GM12878 (cell line): ENCODE data around the gene ESR2. TPM values are rescaled to one million over a fixed set of nuclear protein-coding genes. Genes with fewer than 3 reads are reported as not detected.

Experiments used
- ATAC-seq: fragments of 200-7000 bp; cut with Tn5 transposase; 3 replicates; pipeline ENCODE4 v1.9.1; 2020; ENCODE audit warnings: mild to moderate bottlenecking, moderate library complexity
- BruUV-seq: library from RNA; stranded (reverse); fragments of 400-500 nt; replicated peaks from 2 replicates; lab custom pipeline; 2021; lab: Mats Ljungman, UMichigan
- CTCF ChIA-PET: fragments of 300-600 bp; sonication (Branson Sonifier 250); formaldehyde crosslinking; extraction: SDS; loops from one replicate; lab custom pipeline; 2021; ENCODE audit warnings: inconsistent platforms; lab: Yijun Ruan, JAX
- POLR2A ChIA-PET: fragments of 350-600 bp; formaldehyde crosslinking; extraction: SDS; loops from one replicate; lab custom pipeline; 2021; ENCODE audit warnings: inconsistent platforms; lab: Charles Lee
- RAD21 ChIA-PET: fragments of 300-600 bp; sonication (Branson Sonifier 250); formaldehyde crosslinking; loops from one replicate; lab custom pipeline; 2023; ENCODE audit warnings: antibody characterized with exemption; ENCODE audit not compliant: unreplicated experiment; lab: Charles Lee
- SMC1A ChIA-PET: fragments of 300-600 bp; sonication (Branson Sonifier 250); formaldehyde crosslinking; loops from one replicate; lab custom pipeline; 2023; ENCODE audit not compliant: unreplicated experiment, uncharacterized antibody; lab: Charles Lee
- DNase-seq: peaks from one replicate; pipeline ENCODE4 v3.0.0-alpha.2; 2011; ENCODE audit warnings: low read depth, low spot score
- FAIRE-seq: peaks from 3 replicates; lab custom pipeline; 2011; peaks lifted over from hg19 to GRCh38; lab: Jason Lieb, UNC
- H2AFZ ChIP-seq: 2 replicates; pipeline ENCODE4 v1.6.0; 2011; ENCODE audit warnings: low read depth, low read length, control low read depth; ENCODE audit not compliant: control insufficient read depth
- H3K27ac ChIP-seq: 2 replicates; pipeline ENCODE4 v1.5.1; 2011; ENCODE audit warnings: control low read depth; ENCODE audit not compliant: control insufficient read depth, insufficient read depth
- H3K27me3 ChIP-seq, 2 experiments: replicated peaks in 1 of 2; 2 replicates each; pipeline versions ENCODE4 v1.6.0 to v1.6.1; 2011; ENCODE audit warnings: low read length in 1 of 2; ENCODE audit not compliant: control insufficient read depth in 2 of 2, insufficient read depth in 2 of 2
- H3K36me3 ChIP-seq, 2 experiments: 2 replicates each; pipeline ENCODE4 v1.5.1; 2011; ENCODE audit warnings: low read length in 1 of 2; ENCODE audit not compliant: control insufficient read depth in 2 of 2, insufficient read depth in 2 of 2
- H3K4me1 ChIP-seq: 2 replicates; pipeline ENCODE4 v1.6.1; 2011; ENCODE audit warnings: mild to moderate bottlenecking, low read length, moderate library complexity, mixed read lengths; ENCODE audit not compliant: control insufficient read depth, insufficient read depth
- H3K4me2 ChIP-seq: 2 replicates; pipeline ENCODE4 v1.6.0; 2011; ENCODE audit warnings: control low read depth; ENCODE audit not compliant: control insufficient read depth, insufficient read depth
- H3K4me3 ChIP-seq: fragments of 200-600 bp; sonication (generic); 2 replicates; pipeline ENCODE4 v1.5.1; 2016
- H3K79me2 ChIP-seq: 2 replicates; pipeline ENCODE4 v1.6.0; 2011; ENCODE audit warnings: low read length; ENCODE audit not compliant: control insufficient read depth, insufficient read depth
- H3K9ac ChIP-seq: 2 replicates; pipeline ENCODE4 v1.8.0; 2011; ENCODE audit warnings: low read length, control low read depth, mixed read lengths; ENCODE audit not compliant: control insufficient read depth, insufficient read depth
- H3K9me3 ChIP-seq: replicated peaks from 3 replicates; pipeline ENCODE4 v1.5.1; 2011; ENCODE audit warnings: mild to moderate bottlenecking, low read length; ENCODE audit not compliant: control insufficient read depth, insufficient read depth
- H4K20me1 ChIP-seq: 2 replicates; pipeline ENCODE4 v1.6.0; 2011; ENCODE audit not compliant: control insufficient read depth, insufficient read depth
- ETV6 ChIP-seq, 2 experiments: fragments of 450-650 bp in 1 of 2; IDR thresholded peaks in 1 of 2; conservative IDR thresholded peaks in 1 of 2; 2 replicates each; pipeline ENCODE4 v1.6.1; 2014; ENCODE audit warnings: antibody characterized with exemption in 1 of 2, borderline replicate concordance in 1 of 2, low read depth in 1 of 2, mild to moderate bottlenecking in 1 of 2, moderate library complexity in 1 of 2
- FOXM1 ChIP-seq: IDR thresholded peaks from 2 replicates; pipeline ENCODE4 v1.6.1; 2012; ENCODE audit warnings: low read depth, mild to moderate bottlenecking, inconsistent platforms, low read length, moderate library complexity
- HDAC2 ChIP-seq: fragments of 200-600 bp; sonication (generic); IDR thresholded peaks from 2 replicates; pipeline ENCODE4 v1.6.1; 2017
- JUND ChIP-seq: IDR thresholded peaks from 2 replicates; pipeline ENCODE4 v1.6.1; 2012; ENCODE audit warnings: low read depth, mild to moderate bottlenecking, low read length, improper control_type of control experiment, moderate library complexity
- MXI1 ChIP-seq: fragments of 150-350 bp; IDR thresholded peaks from 2 replicates; pipeline ENCODE4 v1.6.1; 2011; ENCODE audit warnings: low read depth, mild to moderate bottlenecking, inconsistent platforms, low read length, improper control_type of control experiment
- PAX5 ChIP-seq: IDR thresholded peaks from 2 replicates; pipeline ENCODE4 v1.6.1; 2011; ENCODE audit warnings: low read depth, low read length, borderline replicate concordance
- SIX5 ChIP-seq: IDR thresholded peaks from 2 replicates; pipeline ENCODE4 v1.6.1; 2011; ENCODE audit warnings: mild to moderate bottlenecking, low read depth, low read length, moderate library complexity; ENCODE audit not compliant: severe bottlenecking
- STAT1 ChIP-seq: fragments of 450-650 bp; conservative IDR thresholded peaks from 2 replicates; pipeline ENCODE4 v1.6.1; 2014; ENCODE audit warnings: antibody characterized with exemption, mild to moderate bottlenecking
- TCF7 ChIP-seq: IDR thresholded peaks from 2 replicates; pipeline ENCODE4 v1.6.1; 2014; ENCODE audit warnings: antibody characterized with exemption, borderline replicate concordance
- ZBTB11 ChIP-seq: fragments of 450-650 bp; formaldehyde crosslinking; IDR thresholded peaks from 2 replicates; pipeline ENCODE4 v1.5.0; 2022; ENCODE audit warnings: mild to moderate bottlenecking, missing genetic modification characterization
- ZZZ3 ChIP-seq: IDR thresholded peaks from 2 replicates; pipeline ENCODE4 v1.6.1; 2011; ENCODE audit warnings: low read depth; ENCODE audit not compliant: control insufficient read depth, insufficient read length
- WGBS: methylation state at CpG from one replicate; pipeline ENCODE4 v1.1.6; 2016; ENCODE audit warnings: low lambda C conversion rate; ENCODE audit not compliant: insufficient replicate concordance, insufficient coverage; ENCODE audit errors: missing lambda C conversion rate; 5-methylcytosine and 5-hydroxymethylcytosine counted together
- in situ Hi-C: fragments of 300-500 bp; cut with MboI; formaldehyde crosslinking; loops from 9 replicates; pipeline ENCODE4 v1.14.3; 2018; ENCODE audit warnings: mixed read lengths
- intact Hi-C: fragments of 100-400 bp; cut with micrococcal nuclease; formaldehyde crosslinking; loops from one replicate; pipeline ENCODE4 v1.14.2; 2022; ENCODE audit not compliant: unreplicated experiment
- polyA plus RNA-seq, 11 experiments: library from polyadenylated mRNA; depleted of rRNA in 4 of 11; unstranded in 6 of 11; stranded (reverse) in 5 of 11; fragments of >200 nt; fragmentation: Nextera tagmentation in 4 of 11; fragmentation: Illumina TruSeq in 1 of 11; extraction: Ambion mirVana in 4 of 11; extraction: Trizol in 1 of 11; gene quantifications; 1 replicate in 1 of 11; 2 replicates in 10 of 11; pipeline versions ENCODE4 v1.2.1 to v1.2.3, GENCODE V29; 2011 to 2016; ENCODE audit warnings: inconsistent platforms in 2 of 11, missing spikeins in 2 of 11, low read depth in 1 of 11
- total RNA-seq, 4 experiments: library from RNA; depleted of rRNA in 3 of 4; stranded (reverse); fragments of >200 nt in 3 of 4; fragmentation: Illumina TruSeq in 1 of 4; extraction: Trizol in 1 of 4; gene quantifications; 2 replicates each; pipeline versions ENCODE4 v1.2.1 to v1.2.3, GENCODE V29; 2013 to 2021

The ESR2 gene
- total and polyA plus RNA-seq, 10 of the 15 experiments (the other 5 are each of a cell fraction or from before 2014, with no cell fraction given) = 0.29 to 2.6 (median 0.81) TPM

GRCh38 chr14:64075613-64076005, 218.6 kb downstream of the ESR2 start:
- Histone ChIP-seq H3K27me3 (no peaks in the 10 kb centered on the region), H3K4me2 (no peak overlapping the region), H3K9ac (no peak overlapping the region), H3K36me3 (peaks cover 1 to 11% of the 10 kb centered on the region in 2 experiments; a peak in 2 of 4 replicates), H3K4me3 (no peak overlapping the region), H3K9me3 (no peaks in the 10 kb centered on the region), H3K79me2 (no peaks in the 10 kb centered on the region), H3K4me1 (no peaks in the 10 kb centered on the region), H3K27ac (no peak overlapping the region), H2AFZ (no peak overlapping the region), H4K20me1 (no peaks in the 10 kb centered on the region)
- no TSS peak for BruUV-seq
- SMC1A ChIA-PET = interaction anchor here (0.6 kb wide), 1 partner anchor 182 kb away, joined by 3 read pairs; no protein-coding TSS in a partner anchor
- TF ChIP-seq JUND (no peak), ZZZ3 (no peak), ZBTB11 (no peak), TCF7 (no peak), MXI1 (no peak), FOXM1 (no peak), HDAC2 (no peak), SIX5 (no peak), PAX5 (no peak), STAT1 (no peak), ETV6 (conservative IDR thresholded peaks at IDR 0.05 in 1 of 2, IDR thresholded peaks at IDR 0.05 in 1 of 2; ENCODE audit: borderline replicate concordance in 1 of 2, low read depth in 1 of 2) (no peak)
- intact Hi-C loops (no loop called here), in situ Hi-C loops (no loop called here)
- POLR2A ChIA-PET = interaction anchor here (0.6 kb wide), 2 partner anchors 14 to 141 kb away, joined by 3 to 5 read pairs; no protein-coding TSS in a partner anchor
- 100% methylated on average over 1 of the region's 1 CpG for WGBS
- CTCF ChIA-PET = interaction anchor here (0.8 to 1.1 kb wide), 2 partner anchors 64 to 227 kb away, joined by 3 read pairs; no protein-coding TSS in a partner anchor
- DNase-seq (no peak), FAIRE-seq (no peak), ATAC-seq (no peak)
- RAD21 ChIA-PET = interaction anchor here (0.7 to 1.0 kb wide), 2 partner anchors 93 to 219 kb away, joined by 3 read pairs; no protein-coding TSS in a partner anchor
